ENCODE data around the gene ARHGAP22.

DNA sequence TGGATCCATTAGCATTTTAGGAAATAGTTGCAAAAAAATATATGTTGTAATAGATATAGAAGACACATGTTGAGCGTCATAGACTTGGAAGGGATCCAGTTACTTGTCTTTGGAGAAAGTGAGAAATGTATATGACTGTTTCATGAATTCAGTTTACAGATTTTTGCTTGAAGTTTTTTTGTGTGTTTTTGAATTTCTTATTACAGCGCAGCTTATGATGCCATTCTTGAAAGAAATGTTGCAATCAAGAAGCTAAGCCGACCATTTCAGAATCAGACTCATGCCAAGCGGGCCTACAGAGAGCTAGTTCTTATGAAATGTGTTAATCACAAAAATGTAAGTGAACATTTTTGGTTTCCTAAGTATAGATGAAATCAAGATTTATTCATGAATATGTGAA lies 200.2 kb downstream of the ARHGAP22 start:
- TF ChIP-seq CTCF (IDR thresholded peaks at IDR 0.05) (no peak), EP300 (IDR thresholded peaks at IDR 0.05) (no peak), POLR2AphosphoS5 (IDR thresholded peaks at IDR 0.05) (no peak), POLR2A (IDR thresholded peaks at IDR 0.05) (no peak)

Data from upper lobe of left lung (tissue), 4 donors.